GM23248 (cell line): ENCODE measurements around the gene ELMO1. TPM values are rescaled to one million over a fixed set of nuclear protein-coding genes. Genes with fewer than 3 reads are reported as not detected.

Experiments
- DNase-seq: peaks from one replicate; pipeline ENCODE4 v3.0.0-alpha.2; 2015
- H2AFZ ChIP-seq: fragments of 200-600 bp; sonication (generic); 2 replicates; pipeline ENCODE4 v1.6.1; 2016; ENCODE audit warnings: antibody characterized with exemption
- H3F3A ChIP-seq: fragments of 200-600 bp; sonication (generic); 2 replicates; pipeline ENCODE4 v1.6.1; 2016; ENCODE audit warnings: mild to moderate bottlenecking, antibody characterized with exemption, mixed run types; ENCODE audit not compliant: insufficient read depth
- H3K27ac ChIP-seq: fragments of 200-600 bp; sonication (generic); 2 replicates; pipeline ENCODE4 v1.5.1; 2016; ENCODE audit warnings: mild to moderate bottlenecking
- H3K27me3 ChIP-seq: fragments of 200-600 bp; sonication (generic); replicated peaks from 2 replicates; pipeline ENCODE4 v1.6.1; 2016; ENCODE audit warnings: mild to moderate bottlenecking; ENCODE audit not compliant: insufficient read depth
- H3K36me3 ChIP-seq: fragments of 200-600 bp; sonication (generic); 2 replicates; pipeline ENCODE4 v1.6.1; 2016; ENCODE audit warnings: low read depth, mild to moderate bottlenecking
- H3K4me1 ChIP-seq: fragments of 200-600 bp; sonication (generic); 2 replicates; pipeline ENCODE4 v1.6.1; 2016; ENCODE audit warnings: mild to moderate bottlenecking; ENCODE audit not compliant: insufficient read depth
- H3K4me2 ChIP-seq: fragments of 200-600 bp; sonication (generic); one replicate; pipeline ENCODE4 v1.6.1; 2016; ENCODE audit warnings: mild to moderate bottlenecking; ENCODE audit not compliant: unreplicated experiment
- H3K4me3 ChIP-seq: fragments of 200-600 bp; sonication (generic); 2 replicates; pipeline ENCODE4 v1.5.1; 2016; ENCODE audit warnings: mild to moderate bottlenecking
- H3K79me2 ChIP-seq: fragments of 200-600 bp; sonication (generic); 2 replicates; pipeline ENCODE4 v1.6.1; 2016; ENCODE audit warnings: mild to moderate bottlenecking; ENCODE audit not compliant: insufficient read depth
- H3K9ac ChIP-seq: fragments of 200-600 bp; sonication (generic); 2 replicates; pipeline ENCODE4 v1.6.1; 2016; ENCODE audit warnings: mild to moderate bottlenecking
- H3K9me2 ChIP-seq: fragments of 200-600 bp; sonication (generic); 2 replicates; pipeline ENCODE4 v1.6.1; 2016; ENCODE audit warnings: mixed run types, mild to moderate bottlenecking, moderate library complexity; ENCODE audit not compliant: insufficient read depth
- H3K9me3 ChIP-seq: fragments of 200-600 bp; sonication (generic); one replicate; pipeline ENCODE4 v1.6.1; 2017; ENCODE audit warnings: low read depth
- H4K20me1 ChIP-seq: fragments of 200-600 bp; sonication (generic); 2 replicates; pipeline ENCODE4 v1.6.0; 2016; ENCODE audit not compliant: insufficient read depth
- EZH2 ChIP-seq: fragments of 200-600 bp; sonication (generic); IDR thresholded peaks from 2 replicates; pipeline ENCODE4 v1.6.1; 2018; ENCODE audit warnings: antibody characterized with exemption, mild to moderate bottlenecking; ENCODE audit not compliant: insufficient read depth, poor library complexity, severe bottlenecking
- EZH2phosphoT487 ChIP-seq: fragments of 200-600 bp; sonication (generic); IDR thresholded peaks from 2 replicates; pipeline ENCODE4 v1.6.1; 2018; ENCODE audit warnings: antibody characterized with exemption, moderate library complexity, mild to moderate bottlenecking, low read depth; ENCODE audit not compliant: insufficient read depth
- WGBS, 2 experiments: methylation state at CpG; one replicate each; pipeline ENCODE4 v1.1.6; 2015 to 2017; ENCODE audit warnings: low lambda C conversion rate in 2 of 2, low coverage in 1 of 2; ENCODE audit errors: missing lambda C conversion rate in 2 of 2; 5-methylcytosine and 5-hydroxymethylcytosine counted together
- in situ Hi-C: fragments of 300-500 bp; cut with MboI; formaldehyde crosslinking; loops from 2 replicates; pipeline ENCODE4 v1.15.0; 2020
- polyA plus RNA-seq: library from polyadenylated mRNA; unstranded; fragments of >200 nt; fragmentation: Nextera tagmentation; extraction: Ambion mirVana; gene quantifications from 2 replicates; pipeline ENCODE4 v1.2.1, GENCODE V29; 2016
- total RNA-seq: library from RNA; depleted of rRNA; stranded (reverse); fragments of >200 nt; shearing (Covaris generic); gene quantifications from 2 replicates; pipeline ENCODE4 v1.2.3, GENCODE V29; 2014

The ELMO1 gene
- total and polyA plus RNA-seq, 2 experiments from 2014 or later, result not detected

- H3K4me3 ChIP-seq, result no peak overlapping the region
- H3K36me3 ChIP-seq, result no peaks in the 10 kb centered on the region
- no peak for TF ChIP-seq EZH2
- no peak for TF ChIP-seq EZH2phosphoT487
- no peaks in the 10 kb centered on the region for H3K9me2 ChIP-seq
- H3F3A ChIP-seq, result no peaks in the 10 kb centered on the region
- H3K4me2 ChIP-seq, result no peak overlapping the region
- no peak for DNase-seq
- no peaks in the 10 kb centered on the region for H3K79me2 ChIP-seq
- in situ Hi-C loops, result no loop called here
- no peaks in the 10 kb centered on the region for H3K4me1 ChIP-seq
- H3K9ac ChIP-seq, result no peak overlapping the region
- WGBS, 2 experiments, result 48 to 51% methylated on average over 7 of the region's 7 CpGs
- no peaks in the 10 kb centered on the region for H3K9me3 ChIP-seq
- no peaks in the 10 kb centered on the region for H3K27me3 ChIP-seq
- H2AFZ ChIP-seq, result no peak overlapping the region
- no peaks in the 10 kb centered on the region for H4K20me1 ChIP-seq
- no peak overlapping the region for H3K27ac ChIP-seq
Observed at GRCh38 chr7:37151741-37152413, 296.8 kb downstream of the ELMO1 start.

DNA sequence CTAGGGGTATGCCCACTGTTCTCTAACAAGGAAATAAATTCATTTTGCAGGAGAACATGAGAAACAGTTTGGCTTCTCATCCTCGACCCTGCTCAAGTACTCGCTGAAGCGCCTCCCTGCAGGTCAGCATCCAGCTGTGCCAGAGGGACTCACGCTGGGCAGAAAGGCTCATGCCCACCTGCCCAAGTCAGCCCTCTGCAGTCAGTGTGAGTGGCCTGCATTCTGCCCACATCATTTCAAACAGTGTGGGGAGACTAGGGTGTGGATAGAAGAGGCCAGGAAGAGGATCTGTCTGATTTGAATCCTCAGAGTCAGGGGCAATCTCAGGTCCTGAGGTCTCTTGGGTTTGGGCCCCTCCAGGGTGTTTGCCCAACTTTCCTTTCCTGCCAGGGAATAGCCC, 297.8 kb downstream of the ELMO1 start:
- 59 to 62% methylated on average over 4 of the region's 4 CpGs for WGBS, 2 experiments
- Histone ChIP-seq H3K79me2 (no peaks in the 10 kb centered on the region), H2AFZ (no peak overlapping the region), H3K4me1 (no peaks in the 10 kb centered on the region), H4K20me1 (no peaks in the 10 kb centered on the region), H3K27ac (no peak overlapping the region), H3K9me2 (no peaks in the 10 kb centered on the region), H3K9me3 (no peaks in the 10 kb centered on the region), H3K36me3 (no peaks in the 10 kb centered on the region), H3F3A (no peaks in the 10 kb centered on the region), H3K9ac (no peak overlapping the region), H3K4me2 (no peak overlapping the region), H3K4me3 (no peak overlapping the region), H3K27me3 (no peaks in the 10 kb centered on the region)
- in situ Hi-C loops, result no loop called here
- no peak for DNase-seq
- no peak for TF ChIP-seq EZH2
- TF ChIP-seq EZH2phosphoT487, result no peak

GRCh38 chr7:37150180-37150579, 298.5 kb downstream of the ELMO1 start:
- Histone ChIP-seq H3K79me2 (no peaks in the 10 kb centered on the region), H3K9ac (no peak overlapping the region), H3K4me2 (no peak overlapping the region), H3K9me3 (no peaks in the 10 kb centered on the region), H2AFZ (no peak overlapping the region), H3K27me3 (no peaks in the 10 kb centered on the region), H3K36me3 (no peaks in the 10 kb centered on the region), H3F3A (no peaks in the 10 kb centered on the region), H3K27ac (no peak overlapping the region), H3K4me1 (no peaks in the 10 kb centered on the region), H3K9me2 (no peaks in the 10 kb centered on the region), H3K4me3 (no peak overlapping the region), H4K20me1 (no peaks in the 10 kb centered on the region)
- no peak for DNase-seq
- no peak for TF ChIP-seq EZH2
- TF ChIP-seq EZH2phosphoT487, result no peak
- WGBS, 2 experiments, result 37 to 41% methylated on average over 4 of the region's 4 CpGs
- in situ Hi-C loops, result no loop called here

- H3F3A ChIP-seq, result no peaks in the 10 kb centered on the region
- H3K4me2 ChIP-seq, result no peak overlapping the region
- no peaks in the 10 kb centered on the region for H3K9me3 ChIP-seq
- no peak for DNase-seq
- in situ Hi-C loops, result no loop called here
- no peak overlapping the region for H3K9ac ChIP-seq
- H3K9me2 ChIP-seq, result no peaks in the 10 kb centered on the region
- no peak overlapping the region for H3K27ac ChIP-seq
- H3K27me3 ChIP-seq, result no peaks in the 10 kb centered on the region
- no peak overlapping the region for H2AFZ ChIP-seq
- H3K4me1 ChIP-seq, result no peaks in the 10 kb centered on the region
- H3K4me3 ChIP-seq, result no peak overlapping the region
- no peaks in the 10 kb centered on the region for H3K36me3 ChIP-seq
- H3K79me2 ChIP-seq, result no peaks in the 10 kb centered on the region
- TF ChIP-seq EZH2 (no peak), EZH2phosphoT487 (no peak)
- no peaks in the 10 kb centered on the region for H4K20me1 ChIP-seq
Observed at GRCh38 chr7:37149773-37150124, 298.9 kb downstream of the ELMO1 start.
